HK-2 (cell line): Measurements from ENCODE around the gene ARHGAP22.

Source experiments
- DNase-seq: peaks from one replicate; pipeline ENCODE4 v3.0.0-alpha.2; 2018; ENCODE audit not compliant: unreplicated experiment

The ARHGAP22 gene

GRCh38 chr10:48533540-48533939 lies 71.3 kb downstream of the ARHGAP22 start:
- DNase-seq = no peak

GRCh38 chr10:48531486-48531885 lies 73.4 kb downstream of the ARHGAP22 start:
- no peak for DNase-seq

GRCh38 chr10:48529331-48529730 lies 75.5 kb downstream of the ARHGAP22 start:
- DNase-seq = no peak

- no peak for DNase-seq
Observed at GRCh38 chr10:48527756-48528155, 77.1 kb downstream of the ARHGAP22 start.

- no peak for DNase-seq
Observed at GRCh38 chr10:48526846-48527505, 77.9 kb downstream of the ARHGAP22 start.

GRCh38 chr10:48526011-48526821 lies 78.7 kb downstream of the ARHGAP22 start:
- no peak for DNase-seq

DNA sequence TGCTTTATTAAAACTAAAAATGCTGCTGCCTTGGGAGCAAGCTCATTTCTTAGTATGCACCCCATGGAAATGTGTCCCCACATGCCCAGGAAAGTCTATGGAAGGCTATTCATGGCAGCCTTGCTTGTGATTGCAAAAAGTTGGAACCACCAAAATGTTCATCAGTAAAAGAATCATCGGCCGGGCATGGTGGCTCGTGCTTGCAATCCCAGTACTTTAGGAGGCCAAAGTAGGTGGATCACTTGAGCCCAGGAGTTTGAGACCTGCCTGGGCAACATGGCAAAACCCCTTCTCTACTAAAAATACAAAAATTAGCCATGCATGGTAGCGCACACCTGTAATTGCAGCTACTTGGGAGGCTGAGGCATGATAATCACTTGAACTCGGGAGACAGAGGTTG lies 79.8 kb downstream of the ARHGAP22 start:
- DNase-seq = no peak

GRCh38 chr10:48523820-48524758 lies 80.8 kb downstream of the ARHGAP22 start:
- no peak for DNase-seq

GRCh38 chr10:48523212-48523819 lies 81.6 kb downstream of the ARHGAP22 start:
- no peak for DNase-seq

DNA sequence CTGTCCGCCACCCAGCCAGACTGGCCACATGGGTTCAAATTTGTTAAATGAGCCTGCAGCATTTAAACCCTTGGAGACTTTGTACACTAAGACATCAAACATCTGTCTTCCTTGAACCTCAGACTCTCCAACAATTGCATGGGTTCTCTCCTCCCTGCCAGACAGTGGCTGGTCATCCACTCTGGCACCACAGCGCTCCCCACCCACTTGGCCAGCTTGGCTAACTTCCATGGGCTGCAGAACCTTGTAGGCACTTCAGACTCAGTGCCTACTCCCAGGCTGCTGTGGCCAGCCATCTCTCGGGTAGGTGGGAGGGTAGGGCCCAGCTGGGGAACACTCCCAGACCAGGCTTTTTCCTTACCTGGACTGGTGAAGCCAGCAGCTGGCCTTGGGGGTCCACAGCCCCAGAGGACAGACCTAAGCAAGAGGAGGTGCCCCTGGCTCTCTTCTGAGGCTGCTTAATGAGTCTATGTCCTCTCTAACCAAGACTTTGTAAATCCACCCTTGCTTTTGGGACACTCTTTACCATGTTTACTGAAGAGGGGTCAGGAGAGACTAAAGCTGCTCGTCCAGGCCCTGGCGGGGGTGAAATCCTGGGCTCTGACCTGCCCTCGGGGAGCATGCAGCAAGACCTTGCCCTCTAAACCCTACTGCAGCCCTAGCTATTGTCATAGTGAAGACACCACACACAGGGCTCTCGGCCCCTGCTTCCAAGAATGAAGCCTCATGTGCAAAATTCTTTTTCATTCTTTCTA lies 82.7 kb downstream of the ARHGAP22 start:
- no peak for DNase-seq

GRCh38 chr10:48520594-48520993 lies 84.3 kb downstream of the ARHGAP22 start:
- DNase-seq = no peak

GRCh38 chr10:48520184-48520506 lies 84.7 kb downstream of the ARHGAP22 start:
- no peak for DNase-seq

GRCh38 chr10:48519481-48520183 lies 85.2 kb downstream of the ARHGAP22 start:
- no peak for DNase-seq

DNA sequence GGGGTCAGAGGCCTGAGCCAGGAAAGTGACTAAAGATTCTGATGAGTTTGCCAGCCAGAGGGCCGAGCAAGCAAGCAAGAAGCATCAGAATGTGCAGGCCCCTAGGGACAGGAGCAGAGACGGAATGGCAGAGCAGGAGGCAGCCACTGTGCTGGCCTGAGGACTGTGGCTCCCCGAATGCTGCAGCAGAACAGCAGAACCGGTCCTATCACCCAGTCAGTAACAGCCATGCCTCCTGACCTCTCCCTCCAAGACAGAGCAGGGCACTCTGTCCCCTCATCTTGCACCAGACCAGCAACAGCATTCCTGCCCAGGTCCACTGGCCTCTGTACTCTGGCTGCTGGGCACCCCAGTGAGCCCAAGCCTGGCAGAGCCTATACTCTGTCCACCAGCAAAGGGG lies 85.9 kb downstream of the ARHGAP22 start:
- no peak for DNase-seq

GRCh38 chr10:48517911-48518811 lies 86.7 kb downstream of the ARHGAP22 start:
- no peak for DNase-seq

DNA sequence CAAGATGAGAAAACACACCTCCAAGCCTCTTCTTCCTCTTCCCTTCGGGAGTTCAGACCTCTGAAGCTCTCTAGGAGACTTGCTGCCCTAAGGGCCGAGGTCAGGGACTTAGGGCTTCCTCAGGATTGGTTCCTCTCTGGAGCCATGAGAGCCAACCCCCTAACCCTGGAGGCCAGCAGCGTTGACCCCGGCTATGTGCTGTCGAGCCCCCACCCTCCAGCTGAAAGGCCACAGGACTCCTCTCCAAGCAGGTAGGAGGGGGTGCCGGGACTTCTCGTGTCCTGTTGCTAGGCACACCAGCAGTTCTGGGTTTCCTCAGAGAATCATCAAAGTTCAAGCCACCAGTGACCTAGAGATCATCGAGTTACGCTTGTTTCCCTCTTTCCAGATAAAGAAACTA lies 87.4 kb downstream of the ARHGAP22 start:
- DNase-seq = no peak

GRCh38 chr10:48516911-48517310 lies 88.0 kb downstream of the ARHGAP22 start:
- no peak for DNase-seq

DNA sequence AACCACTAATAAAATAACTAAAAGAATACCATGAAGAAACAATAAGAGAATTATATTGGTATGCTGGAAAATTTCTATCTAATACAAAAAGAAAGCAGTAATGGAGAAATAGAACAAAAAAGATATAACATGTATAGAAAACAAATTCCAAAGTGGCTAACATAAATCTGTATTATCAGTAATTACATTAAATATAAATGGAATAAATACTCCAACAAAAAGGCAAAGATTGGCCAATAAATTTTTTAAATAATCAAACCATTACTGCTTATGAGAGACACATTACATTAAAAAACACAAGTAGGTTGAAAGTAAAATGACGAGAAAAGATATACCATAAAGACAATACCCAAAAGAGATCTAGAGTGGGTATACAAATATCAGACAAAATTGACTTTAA lies 90.0 kb downstream of the ARHGAP22 start:
- no peak for DNase-seq

- no peak for DNase-seq
Observed at GRCh38 chr10:48514255-48514654, 90.6 kb downstream of the ARHGAP22 start.

DNA sequence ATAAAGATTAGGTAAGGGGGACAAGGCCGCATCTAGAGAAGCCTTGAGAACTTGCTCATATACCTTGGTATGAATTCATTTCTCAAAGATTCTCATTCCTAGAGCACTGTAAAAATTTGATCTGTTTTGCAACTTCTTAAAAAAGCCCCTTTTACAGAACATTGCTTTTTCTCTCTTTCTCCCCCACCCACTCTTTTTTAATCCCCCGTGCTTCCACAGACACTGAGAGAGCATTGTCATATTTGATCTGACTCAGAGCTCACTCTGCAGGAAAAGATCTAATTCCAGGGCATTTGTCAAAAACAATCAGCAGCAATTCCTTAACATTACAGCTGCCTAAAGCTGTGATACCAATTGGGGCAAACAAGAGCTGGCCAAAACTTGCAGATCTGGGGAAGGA lies 92.0 kb downstream of the ARHGAP22 start:
- no peak for DNase-seq
